Hippocampal formation (tissue), 2 donors: ENCODE data around the gene SMARCAD1.
"Not testable (repeated sequence)": the region's sequence is repeated elsewhere in the genome, so short reads cannot be mapped to it uniquely, and the experiment has no call there.

ENCODE experiments used
- DNase-seq, 2 donors: peaks; one replicate each; lab custom pipeline; 2025; lab: John Stamatoyannopoulos, UW

SMARCAD1 gene

GRCh38 chr4:94293981-94294380 is 86.3 kb downstream of the SMARCAD1 start:
- not testable (repeated sequence) for DNase-seq

- not testable (repeated sequence) for DNase-seq
These were observed 87.8 kb downstream of the SMARCAD1 start for GRCh38 chr4:94295473-94295872.

DNA sequence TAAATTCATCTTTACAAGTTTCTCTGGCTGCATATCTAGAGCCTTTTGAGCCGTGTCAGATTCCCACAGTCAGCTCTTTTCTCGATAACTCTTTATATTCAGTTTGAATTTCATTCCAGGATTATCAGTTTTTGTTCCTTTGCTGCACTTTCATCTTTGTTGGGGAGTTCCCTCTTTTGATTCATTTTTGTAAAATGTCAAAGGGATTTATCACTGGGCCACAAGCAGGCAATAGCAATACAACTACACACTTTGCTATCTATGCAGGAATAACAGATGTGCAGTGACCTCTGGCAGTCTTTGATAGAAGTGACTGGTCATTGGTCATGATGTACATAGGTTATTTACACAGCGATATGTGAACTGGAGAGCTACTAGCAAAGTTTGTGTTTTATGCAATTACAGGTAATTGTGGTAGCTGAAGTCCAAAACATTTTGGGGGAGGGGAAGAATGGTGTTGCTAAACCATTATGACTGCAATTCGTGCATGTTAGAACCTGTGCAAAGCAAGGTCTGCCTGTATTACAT is 91.1 kb downstream of the SMARCAD1 start:
- no peak for DNase-seq

DNA sequence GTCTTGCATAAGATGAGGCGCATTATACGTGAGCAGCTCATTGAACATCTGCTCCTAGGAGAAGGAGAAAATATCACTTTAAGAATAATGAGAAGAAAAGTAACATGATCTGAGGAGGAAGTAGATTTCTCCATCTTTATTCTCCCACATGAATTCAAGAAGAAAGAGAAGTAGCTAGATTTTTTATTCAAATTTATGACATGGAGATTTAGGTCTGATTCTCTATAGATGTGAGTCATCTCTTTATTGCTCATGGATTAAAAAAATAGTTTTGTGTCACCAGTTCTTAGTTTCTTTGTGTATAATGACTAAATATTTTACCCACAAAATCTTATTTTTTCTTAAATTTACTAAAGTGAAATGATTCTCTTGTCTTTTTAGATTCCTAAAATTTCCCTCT is 94.5 kb downstream of the SMARCAD1 start:
- no peak for DNase-seq

DNA sequence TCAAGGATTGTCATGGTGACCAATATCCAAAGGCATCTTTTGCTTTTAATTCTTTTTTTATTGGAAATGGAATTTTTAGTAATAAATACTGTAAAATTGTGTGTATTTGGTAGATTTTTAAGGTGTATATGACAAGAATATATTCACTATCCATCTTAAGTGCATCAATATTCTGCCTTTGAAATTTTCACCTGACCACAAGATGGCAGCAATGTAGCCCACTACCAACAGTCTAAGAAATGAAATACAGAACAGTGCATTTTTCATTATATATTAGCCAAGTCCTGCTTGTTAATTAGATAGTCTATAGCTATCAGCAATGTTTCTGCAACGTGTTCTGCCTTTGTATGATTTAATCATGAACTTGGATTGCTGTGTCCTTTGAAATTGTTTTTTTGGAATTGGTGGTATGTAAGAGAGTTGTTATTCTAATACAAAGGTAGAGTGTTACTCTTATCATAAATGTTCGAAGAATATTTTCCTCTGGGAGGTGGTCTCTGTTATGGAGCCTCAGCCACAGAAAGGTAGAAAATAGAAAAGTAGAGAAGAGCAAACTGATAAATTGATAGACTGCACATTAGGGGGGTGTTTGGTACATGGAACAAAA is 96.8 kb downstream of the SMARCAD1 start:
- DNase-seq, result peak; percentile 0 to 29

GRCh38 chr4:94305466-94306225 is 98.0 kb downstream of the SMARCAD1 start:
- DNase-seq, result no peak

DNA sequence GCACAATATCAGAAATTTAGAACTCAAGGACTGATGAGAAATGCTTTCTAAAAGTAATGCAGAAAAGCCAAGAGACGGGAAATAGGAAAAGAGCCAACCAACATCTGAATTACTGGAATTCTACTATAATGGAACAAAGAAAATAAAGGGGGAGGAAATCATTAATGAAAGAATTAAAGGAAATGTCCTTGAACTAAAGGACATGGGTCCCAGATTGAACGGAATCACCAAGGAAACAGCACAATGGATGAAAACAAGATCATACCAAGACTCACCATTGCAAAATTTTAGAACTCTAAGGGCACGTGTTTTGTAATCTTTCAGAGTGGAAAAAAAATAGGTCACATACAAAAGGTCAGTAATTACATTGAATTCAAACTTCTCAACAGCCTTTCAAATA is 99.0 kb downstream of the SMARCAD1 start:
- no peak for DNase-seq

DNA sequence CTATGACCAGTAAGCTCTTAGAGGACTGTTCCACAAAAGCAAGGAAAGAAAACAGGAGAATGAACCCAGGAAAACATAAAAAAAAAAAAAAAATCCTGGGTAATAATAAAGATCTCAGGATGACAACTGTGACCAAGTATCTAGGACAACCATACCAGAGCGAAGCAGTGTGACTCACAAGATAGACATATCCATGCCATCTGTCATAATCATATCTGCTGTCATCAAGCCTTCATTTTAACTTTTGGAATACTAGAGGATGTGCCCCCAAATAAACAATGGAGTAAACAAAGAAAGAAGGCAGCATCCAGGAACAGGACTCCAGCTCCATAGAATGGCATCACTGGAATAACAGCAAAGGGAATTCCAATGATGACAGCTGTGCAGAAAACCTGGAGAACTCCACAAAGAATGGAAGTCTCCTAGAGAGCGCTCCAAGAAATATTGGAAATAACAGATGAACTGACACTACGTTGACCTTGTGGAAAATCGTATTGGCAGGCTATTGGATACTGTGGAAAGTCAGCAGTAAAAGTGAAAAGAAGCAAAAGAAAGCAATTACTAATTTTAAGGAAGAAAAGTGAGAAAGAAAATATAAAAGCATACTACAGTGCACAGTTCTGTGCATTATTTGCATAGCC is 99.7 kb downstream of the SMARCAD1 start:
- no peak for DNase-seq

GRCh38 chr4:94319927-94320326 is 112.3 kb downstream of the SMARCAD1 start:
- not testable (repeated sequence) for DNase-seq

GRCh38 chr4:94325835-94326234 is 118.2 kb downstream of the SMARCAD1 start:
- DNase-seq, result no peak

- DNase-seq, result no peak
These were observed 122.3 kb downstream of the SMARCAD1 start for GRCh38 chr4:94329933-94330332.

GRCh38 chr4:94332983-94333590 is 125.4 kb downstream of the SMARCAD1 start:
- DNase-seq, result no peak

DNA sequence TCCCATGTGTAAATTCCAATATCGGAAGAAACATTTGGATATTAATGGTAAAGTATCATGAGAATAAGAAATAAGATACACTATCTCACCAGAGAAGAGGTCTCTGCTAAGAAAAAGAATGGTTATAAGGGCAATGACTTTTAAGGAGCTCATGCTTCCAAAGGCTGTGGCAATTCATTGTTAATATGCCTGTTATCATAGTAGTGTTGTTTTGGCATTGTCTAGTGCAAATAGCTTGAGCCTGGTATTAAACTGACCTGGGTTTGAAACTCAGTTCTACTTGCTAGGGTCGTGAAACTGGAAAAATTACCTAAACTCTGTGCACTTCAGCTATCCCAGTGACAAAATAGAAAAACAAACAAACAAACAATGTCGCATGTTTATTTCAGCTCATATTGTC is 126.2 kb downstream of the SMARCAD1 start:
- DNase-seq, result no peak

DNA sequence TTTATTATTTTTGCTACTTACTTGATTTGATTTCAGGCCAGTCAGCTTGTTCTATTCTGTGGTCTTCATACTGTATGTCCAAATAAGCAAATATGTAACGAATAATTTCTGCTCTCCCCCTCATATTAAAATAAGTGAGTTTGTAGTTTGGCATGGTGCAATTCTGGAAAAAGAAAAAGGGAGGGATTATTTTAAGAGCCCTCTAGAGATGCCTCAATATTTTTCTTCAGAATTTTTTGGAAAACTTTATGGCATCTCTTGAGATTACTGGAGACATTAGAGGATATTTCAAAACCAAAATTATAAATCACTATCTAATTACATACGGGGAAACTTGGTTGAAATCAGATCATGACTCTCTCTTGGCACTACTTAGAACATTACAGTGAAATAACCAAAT is 126.8 kb downstream of the SMARCAD1 start:
- DNase-seq, result no peak

DNA sequence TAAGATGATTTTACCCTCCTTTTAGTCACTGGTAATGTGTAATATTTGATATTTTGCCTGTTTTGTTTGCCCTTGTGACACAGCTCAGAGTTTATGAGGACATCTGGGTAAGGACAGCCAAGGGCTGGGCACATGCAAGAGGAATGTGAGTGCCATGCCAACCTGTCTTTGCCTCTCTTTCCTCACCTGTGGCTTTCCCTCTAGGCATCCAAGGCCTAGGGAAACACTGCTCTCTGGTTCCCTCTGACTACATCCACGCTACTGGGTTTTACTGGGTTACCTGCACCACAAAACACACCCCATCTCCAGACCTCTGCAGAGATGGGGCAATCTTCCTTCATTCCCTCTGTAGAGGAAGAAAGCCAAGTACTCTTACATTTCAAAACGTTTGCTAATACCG is 127.3 kb downstream of the SMARCAD1 start:
- no peak for DNase-seq

- no peak for DNase-seq
These were observed 128.6 kb downstream of the SMARCAD1 start for GRCh38 chr4:94336303-94336702.

DNA sequence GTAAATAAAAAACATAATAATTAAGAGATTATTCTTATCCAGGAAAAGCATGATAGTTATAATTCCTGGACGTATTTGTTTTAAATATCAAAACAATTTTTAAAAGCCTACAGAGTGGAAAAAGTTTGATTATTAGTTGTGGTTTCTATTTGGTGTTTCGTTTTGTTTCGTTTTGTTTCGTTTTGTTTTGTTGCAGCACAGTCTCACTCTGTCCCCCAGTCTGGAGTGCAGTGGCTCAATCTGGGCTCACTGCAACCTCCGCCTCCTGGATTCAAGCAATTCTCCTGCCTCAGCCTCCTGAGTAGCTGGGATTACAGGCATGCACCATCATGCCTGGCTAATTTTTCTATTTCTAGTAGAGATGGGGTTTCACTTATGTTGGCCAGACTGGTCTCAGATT is 129.1 kb downstream of the SMARCAD1 start:
- not testable (repeated sequence) for DNase-seq

DNA sequence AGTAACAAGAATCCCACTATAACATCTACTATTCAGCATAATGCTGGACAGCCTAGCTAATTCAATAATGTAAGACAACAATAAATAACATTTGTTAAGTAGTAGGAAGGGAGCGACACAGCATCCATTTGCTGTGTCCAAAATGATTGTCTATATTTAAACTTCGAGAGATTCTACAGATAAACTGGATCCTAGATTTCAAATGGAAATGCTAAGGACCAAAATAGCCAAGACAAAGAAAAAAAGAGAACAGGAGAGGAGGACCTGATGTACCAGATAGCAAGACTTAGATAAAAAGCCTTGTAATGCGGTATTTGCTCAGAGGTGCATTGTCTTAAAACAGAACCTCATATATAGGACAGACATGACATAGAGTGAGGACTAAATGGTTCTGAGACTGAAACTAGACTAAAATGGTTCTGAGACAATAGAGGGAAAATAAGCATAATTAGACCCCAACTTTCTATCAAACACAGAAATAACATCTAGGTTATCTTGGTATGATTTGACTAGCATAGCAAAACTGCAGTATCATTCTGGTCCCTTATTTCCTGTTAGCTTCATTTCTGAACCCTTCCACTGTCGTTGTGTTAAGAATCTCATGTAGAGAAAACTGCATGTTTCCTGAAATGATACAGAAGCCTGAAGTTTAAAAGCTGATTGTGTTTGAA is 131.2 kb downstream of the SMARCAD1 start:
- DNase-seq, result no peak

DNA sequence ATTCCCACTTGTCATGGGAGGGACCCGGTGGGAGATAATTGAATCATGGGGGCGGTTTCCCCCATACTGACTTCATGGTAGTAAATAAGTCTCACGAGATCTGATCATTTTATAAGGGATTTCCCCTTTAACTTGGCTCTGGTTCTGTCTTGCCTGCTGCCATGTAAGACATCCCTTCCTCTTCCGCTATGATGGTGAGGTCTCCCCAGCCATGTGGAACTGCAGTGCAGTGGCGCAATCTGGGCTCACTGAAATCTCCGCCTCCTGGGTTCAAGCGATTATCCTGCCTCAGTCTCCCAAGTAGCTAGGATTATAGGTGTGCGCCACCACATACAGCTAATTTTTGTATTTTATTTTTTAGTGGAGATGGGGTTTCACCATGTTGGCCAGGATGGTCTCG is 132.1 kb downstream of the SMARCAD1 start:
- no peak for DNase-seq
